Measurements from ENCODE around the gene SASH3.

Gene SASH3

DNA sequence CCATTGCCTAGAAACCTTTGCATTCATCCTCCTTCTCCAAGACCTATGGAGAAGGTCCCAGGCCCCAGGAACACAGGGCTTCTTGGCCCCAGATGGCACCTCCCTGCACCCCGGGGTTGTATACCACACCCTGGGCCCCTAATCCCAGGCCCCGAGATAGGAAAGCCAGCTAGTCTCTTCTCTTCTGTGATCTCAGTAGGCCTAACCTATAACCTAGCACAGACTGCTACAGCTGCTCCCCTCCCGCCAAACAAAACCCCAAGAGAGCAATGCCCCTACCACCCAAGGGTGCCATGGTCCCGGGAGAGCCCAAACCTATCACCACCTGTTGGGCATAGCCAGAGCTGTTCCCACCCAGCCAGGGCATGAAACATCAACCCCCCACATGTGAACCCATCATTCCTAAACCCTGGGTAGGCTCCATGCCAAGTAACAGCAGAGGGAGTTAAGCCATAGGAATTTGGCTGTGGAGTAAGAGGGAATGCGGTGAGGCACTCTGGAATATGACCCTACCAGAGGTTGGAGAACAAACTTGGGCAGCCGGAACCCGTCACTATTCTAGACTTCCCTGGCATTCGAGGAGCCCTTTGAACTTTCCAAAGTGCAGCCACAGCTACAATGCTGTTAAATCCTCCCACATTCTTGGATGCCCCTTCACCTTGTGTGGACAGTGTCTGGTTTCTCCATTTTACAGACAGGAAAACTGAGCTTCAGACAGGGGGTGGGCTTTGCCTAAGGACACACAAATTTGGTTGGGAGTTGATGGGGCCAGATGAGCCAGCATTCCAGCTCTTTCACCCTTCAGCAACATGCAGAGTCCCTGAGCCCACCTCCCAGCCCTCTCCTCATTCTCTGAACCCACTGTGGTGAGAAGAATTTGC, 10.9 kb upstream of the SASH3 start:
- H3K4me1 ChIP-seq (ENCODE audit: insufficient read depth, low read length): peaks cover 79% of the 10 kb centered on the region
- peaks cover 21% of the 10 kb centered on the region for H3K79me2 ChIP-seq (ENCODE audit: insufficient read depth, low read length)
- H2AFZ ChIP-seq (ENCODE audit: low read depth, low read length): no peak overlapping the region
- no peak for TF ChIP-seq EZH2 (IDR thresholded peaks at IDR 0.05; ENCODE audit: borderline replicate concordance, low read depth, low read length, severe bottlenecking)
- TF ChIP-seq, protein P1, sequence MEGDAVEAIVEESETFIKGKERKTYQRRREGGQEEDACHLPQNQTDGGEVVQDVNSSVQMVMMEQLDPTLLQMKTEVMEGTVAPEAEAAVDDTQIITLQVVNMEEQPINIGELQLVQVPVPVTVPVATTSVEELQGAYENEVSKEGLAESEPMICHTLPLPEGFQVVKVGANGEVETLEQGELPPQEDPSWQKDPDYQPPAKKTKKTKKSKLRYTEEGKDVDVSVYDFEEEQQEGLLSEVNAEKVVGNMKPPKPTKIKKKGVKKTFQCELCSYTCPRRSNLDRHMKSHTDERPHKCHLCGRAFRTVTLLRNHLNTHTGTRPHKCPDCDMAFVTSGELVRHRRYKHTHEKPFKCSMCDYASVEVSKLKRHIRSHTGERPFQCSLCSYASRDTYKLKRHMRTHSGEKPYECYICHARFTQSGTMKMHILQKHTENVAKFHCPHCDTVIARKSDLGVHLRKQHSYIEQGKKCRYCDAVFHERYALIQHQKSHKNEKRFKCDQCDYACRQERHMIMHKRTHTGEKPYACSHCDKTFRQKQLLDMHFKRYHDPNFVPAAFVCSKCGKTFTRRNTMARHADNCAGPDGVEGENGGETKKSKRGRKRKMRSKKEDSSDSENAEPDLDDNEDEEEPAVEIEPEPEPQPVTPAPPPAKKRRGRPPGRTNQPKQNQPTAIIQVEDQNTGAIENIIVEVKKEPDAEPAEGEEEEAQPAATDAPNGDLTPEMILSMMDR (IDR thresholded peaks at IDR 0.05; ENCODE audit: borderline replicate concordance, extremely low read depth, low read length, poor library complexity, severe bottlenecking): peak; percentile 3
- H3K27me3 ChIP-seq (ENCODE audit: insufficient read depth, low read length, poor library complexity): no peaks in the 10 kb centered on the region
- peak; percentile 72 for DNase-seq
- peak overlapping the region in 1 of 2 experiments; percentile 30; a peak in 1 of 4 replicates for H3K4me3 ChIP-seq (ENCODE audit: low read depth in 1 of 2, low read length in 2 of 2)
- no peaks in the 10 kb centered on the region for H4K20me1 ChIP-seq (ENCODE audit: insufficient read depth, low read length)
- H3K4me2 ChIP-seq (ENCODE audit: insufficient read depth, low read length): peak overlapping the region; percentile 36
- H3K9me3 ChIP-seq (ENCODE audit: insufficient read depth, low read length, severe bottlenecking): no peaks in the 10 kb centered on the region
- peak overlapping the region; percentile 99 for H3K27ac ChIP-seq (ENCODE audit: low read length)
- peak; percentile 55 for ATAC-seq (ENCODE audit: insufficient read depth, low read depth)
- no peaks in the 10 kb centered on the region for H3K36me3 ChIP-seq (ENCODE audit: insufficient read depth, low read length)
- peak overlapping the region; percentile 60 for H3K9ac ChIP-seq (ENCODE audit: low read depth, low read length)

DNA sequence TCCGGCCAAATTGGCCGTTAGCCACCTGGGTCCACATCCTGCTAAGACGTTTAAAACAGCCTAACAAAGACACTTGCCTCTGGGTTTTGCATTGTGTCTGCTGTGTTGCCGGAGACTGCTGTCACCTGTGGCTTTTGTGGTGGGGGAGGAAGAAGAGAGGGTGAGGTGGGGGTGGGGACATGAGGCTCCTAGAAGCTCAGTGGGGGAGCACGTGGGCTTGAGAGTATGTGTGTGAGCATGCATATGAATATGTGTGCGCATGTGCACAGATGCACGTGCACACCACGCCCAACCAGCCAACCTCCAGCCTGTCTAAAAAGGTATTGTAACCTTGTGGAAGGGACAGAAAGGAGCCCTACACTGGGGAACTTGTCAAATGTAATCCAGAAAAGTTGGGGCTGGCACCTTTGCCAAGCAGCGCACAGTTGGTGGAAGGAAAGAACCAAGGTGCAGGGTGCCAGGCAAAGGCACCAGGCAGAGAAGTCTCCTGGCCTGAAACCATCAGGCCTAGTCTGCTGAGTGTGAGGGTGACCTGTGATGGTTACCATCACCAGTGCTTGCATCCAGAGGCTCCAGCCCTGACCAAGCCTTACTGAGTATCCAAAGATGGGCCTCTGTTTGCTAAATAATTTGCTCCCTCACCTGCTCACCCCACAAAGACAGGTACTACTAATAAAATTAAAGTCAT, 10.1 kb upstream of the SASH3 start:
- H3K9me3 ChIP-seq (ENCODE audit: insufficient read depth, low read length, severe bottlenecking): no peaks in the 10 kb centered on the region
- H3K79me2 ChIP-seq (ENCODE audit: insufficient read depth, low read length): peaks cover 22% of the 10 kb centered on the region
- H3K27ac ChIP-seq (ENCODE audit: low read length): peak overlapping the region; percentile 99
- ATAC-seq (ENCODE audit: insufficient read depth, low read depth) (peak; percentile 73), DNase-seq (peak; percentile 91)
- no peaks in the 10 kb centered on the region for H4K20me1 ChIP-seq (ENCODE audit: insufficient read depth, low read length)
- peaks cover 86% of the 10 kb centered on the region for H3K4me1 ChIP-seq (ENCODE audit: insufficient read depth, low read length)
- no peak overlapping the region for H3K4me3 ChIP-seq (ENCODE audit: low read depth in 1 of 2, low read length in 2 of 2)
- TF ChIP-seq EZH2 (IDR thresholded peaks at IDR 0.05; ENCODE audit: borderline replicate concordance, low read depth, low read length, severe bottlenecking): no peak
- H3K27me3 ChIP-seq (ENCODE audit: insufficient read depth, low read length, poor library complexity): no peaks in the 10 kb centered on the region
- peak overlapping the region; percentile 65 for H3K9ac ChIP-seq (ENCODE audit: low read depth, low read length)
- peak overlapping the region; percentile 36 for H3K4me2 ChIP-seq (ENCODE audit: insufficient read depth, low read length)
- H3K36me3 ChIP-seq (ENCODE audit: insufficient read depth, low read length): no peaks in the 10 kb centered on the region
- no peak overlapping the region for H2AFZ ChIP-seq (ENCODE audit: low read depth, low read length)

DNA sequence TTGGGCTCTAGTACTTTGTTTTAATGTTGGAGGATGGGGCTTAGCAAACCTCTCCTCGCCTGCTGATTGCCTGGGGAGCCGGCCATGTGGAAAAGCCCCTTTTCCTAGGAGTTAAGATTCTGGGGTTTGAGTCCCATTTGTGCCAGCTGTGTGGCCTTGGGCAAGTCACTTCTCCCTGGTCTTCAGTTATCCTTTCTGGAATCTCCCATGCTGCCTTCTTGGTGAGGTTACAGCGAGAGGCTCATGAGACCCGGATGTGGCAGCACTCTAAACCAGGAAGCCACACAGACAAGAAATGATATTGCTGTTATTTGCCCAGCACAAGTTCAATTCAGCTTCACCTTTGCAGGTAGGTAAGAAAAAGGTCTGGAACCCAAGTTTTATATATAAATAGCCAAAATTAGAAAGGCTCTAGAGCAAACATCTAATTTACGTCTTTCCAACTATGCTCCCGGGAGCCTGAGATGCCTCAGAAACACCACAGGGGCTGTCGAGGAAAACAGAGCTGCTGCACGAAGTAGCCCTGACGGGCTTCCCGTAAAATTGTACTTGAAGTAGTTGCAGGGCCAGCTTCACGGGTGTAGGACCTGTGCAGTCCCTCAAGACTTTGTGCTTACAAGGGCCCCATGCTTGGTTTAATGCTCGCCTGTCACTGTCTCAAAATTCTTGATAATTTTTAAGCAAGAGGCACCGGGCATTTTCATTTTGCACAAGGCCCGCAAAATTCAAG, 8.3 kb upstream of the SASH3 start:
- Histone ChIP-seq H3K4me2 (ENCODE audit: insufficient read depth, low read length) (no peak overlapping the region), H3K4me1 (ENCODE audit: insufficient read depth, low read length) (peaks cover 98% of the 10 kb centered on the region), H3K36me3 (ENCODE audit: insufficient read depth, low read length) (no peaks in the 10 kb centered on the region), H2AFZ (ENCODE audit: low read depth, low read length) (no peak overlapping the region), H3K4me3 (ENCODE audit: low read depth in 1 of 2, low read length in 2 of 2) (no peak overlapping the region; a peak in 1 of 4 replicates), H3K27me3 (ENCODE audit: insufficient read depth, low read length, poor library complexity) (no peaks in the 10 kb centered on the region), H4K20me1 (ENCODE audit: insufficient read depth, low read length) (no peaks in the 10 kb centered on the region), H3K79me2 (ENCODE audit: insufficient read depth, low read length) (peaks cover 31% of the 10 kb centered on the region), H3K9ac (ENCODE audit: low read depth, low read length) (peak overlapping the region; percentile 51), H3K27ac (ENCODE audit: low read length) (peak overlapping the region; percentile 99), H3K9me3 (ENCODE audit: insufficient read depth, low read length, severe bottlenecking) (no peaks in the 10 kb centered on the region)
- ATAC-seq (ENCODE audit: insufficient read depth, low read depth): no peak
- peak; percentile 65 for DNase-seq
- TF ChIP-seq, protein P1 (IDR thresholded peaks at IDR 0.05; ENCODE audit: borderline replicate concordance, extremely low read depth, low read length, poor library complexity, severe bottlenecking): no peak
- TF ChIP-seq EZH2 (IDR thresholded peaks at IDR 0.05; ENCODE audit: borderline replicate concordance, low read depth, low read length, severe bottlenecking): no peak

Data from DND-41 (cell line).